Activated CD8-positive, alpha-beta memory T cell treated with anti-CD3 and anti-CD28 coated beads for 48 hours (primary cell): Measurements from ENCODE around the gene PIGV.

Experiments used
- DNase-seq, 3 experiments: peaks; one replicate each; pipeline ENCODE4 v3.0.0-alpha.2; 2020; ENCODE audit warnings: low read depth in 2 of 3, low spot score in 2 of 3

Gene PIGV

DNA sequence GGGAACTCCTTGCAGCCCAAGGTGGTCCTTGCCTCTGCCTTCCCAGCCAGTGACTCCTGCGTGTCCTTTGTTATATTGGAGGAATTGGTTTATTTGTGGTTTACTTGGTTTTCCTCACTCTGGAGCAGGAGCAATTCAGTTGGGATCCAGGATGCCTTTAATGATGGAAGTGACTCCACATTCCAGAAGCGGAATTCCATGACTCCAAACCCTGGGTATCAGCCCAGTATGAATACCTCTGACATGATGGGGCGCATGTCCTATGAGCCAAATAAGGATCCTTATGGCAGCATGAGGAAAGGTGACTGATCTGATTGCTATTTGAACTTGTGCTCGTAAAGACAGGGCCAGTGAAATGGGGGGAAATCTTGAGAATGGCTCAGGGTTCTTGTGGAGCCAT lies 15.1 kb upstream of the PIGV start:
- no peak for DNase-seq

GRCh38 chr1:26774462-26774861 lies 13.3 kb upstream of the PIGV start:
- no peak for DNase-seq

GRCh38 chr1:26775666-26776065 lies 12.1 kb upstream of the PIGV start:
- no peak for DNase-seq

GRCh38 chr1:26779098-26779668 lies 8.6 kb upstream of the PIGV start:
- DNase-seq: no peak

- DNase-seq: no peak
These were observed 7.3 kb upstream of the PIGV start for GRCh38 chr1:26780344-26780957.

DNA sequence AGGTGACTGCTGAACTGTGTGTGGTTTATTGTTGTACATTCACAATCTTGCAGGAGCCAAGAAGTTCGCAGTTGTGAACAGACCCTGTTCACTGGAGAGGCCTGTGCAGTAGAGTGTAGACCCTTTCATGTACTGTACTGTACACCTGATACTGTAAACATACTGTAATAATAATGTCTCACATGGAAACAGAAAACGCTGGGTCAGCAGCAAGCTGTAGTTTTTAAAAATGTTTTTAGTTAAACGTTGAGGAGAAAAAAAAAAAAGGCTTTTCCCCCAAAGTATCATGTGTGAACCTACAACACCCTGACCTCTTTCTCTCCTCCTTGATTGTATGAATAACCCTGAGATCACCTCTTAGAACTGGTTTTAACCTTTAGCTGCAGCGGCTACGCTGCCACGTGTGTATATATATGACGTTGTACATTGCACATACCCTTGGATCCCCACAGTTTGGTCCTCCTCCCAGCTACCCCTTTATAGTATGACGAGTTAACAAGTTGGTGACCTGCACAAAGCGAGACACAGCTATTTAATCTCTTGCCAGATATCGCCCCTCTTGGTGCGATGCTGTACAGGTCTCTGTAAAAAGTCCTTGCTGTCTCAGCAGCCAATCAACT lies 6.4 kb upstream of the PIGV start:
- no peak for DNase-seq

DNA sequence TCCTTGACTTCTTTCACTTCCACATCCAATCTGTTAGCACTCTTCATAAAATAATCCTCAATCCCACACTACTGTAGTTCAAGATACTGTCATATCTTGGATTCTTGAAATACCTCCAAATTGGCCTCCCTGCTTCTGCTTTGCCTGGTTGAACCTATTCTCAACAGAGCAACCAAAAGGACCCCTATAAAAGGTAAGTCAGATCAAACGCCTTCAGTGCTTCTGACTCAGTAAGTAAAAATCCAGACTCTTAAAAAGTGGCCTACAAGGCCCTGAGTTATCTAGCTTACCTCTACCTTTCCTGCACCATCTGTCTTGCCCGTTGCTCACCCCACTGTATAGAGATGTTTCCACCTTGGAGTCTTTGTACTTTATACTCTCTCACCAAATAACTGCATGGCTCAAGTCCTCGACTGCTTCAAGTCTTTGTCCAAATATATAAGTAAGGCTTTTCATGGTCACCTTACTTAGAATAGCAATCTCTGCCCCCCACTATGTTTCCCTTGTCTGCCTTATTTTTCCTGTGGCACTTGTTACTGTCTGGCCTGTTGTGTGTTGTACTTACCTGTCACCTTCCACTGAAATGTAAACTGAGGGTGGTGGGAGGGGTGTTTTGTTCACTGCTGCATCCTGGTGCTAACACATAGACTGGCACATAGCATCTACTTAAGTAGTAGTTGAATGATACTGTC lies 5.1 kb upstream of the PIGV start:
- no peak for DNase-seq

DNA sequence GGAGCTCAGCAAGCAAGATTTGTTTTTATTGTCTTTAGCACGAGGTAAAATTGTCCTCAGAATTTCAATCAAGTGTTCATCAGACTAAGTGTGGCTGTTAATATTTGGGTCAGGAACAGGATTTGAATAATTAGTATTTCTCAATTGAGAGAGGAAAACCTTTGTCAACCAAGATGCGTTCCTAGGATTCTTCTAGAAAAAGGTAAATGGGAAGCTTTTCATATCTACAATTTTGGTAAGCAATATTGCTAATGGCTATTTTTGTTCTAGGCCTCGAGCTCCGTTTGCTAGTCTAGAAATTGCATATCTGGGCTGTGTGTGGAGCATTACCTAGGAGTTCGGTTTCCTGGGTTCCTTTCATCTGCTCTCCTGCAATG lies 4.1 kb upstream of the PIGV start:
- no peak for DNase-seq

DNA sequence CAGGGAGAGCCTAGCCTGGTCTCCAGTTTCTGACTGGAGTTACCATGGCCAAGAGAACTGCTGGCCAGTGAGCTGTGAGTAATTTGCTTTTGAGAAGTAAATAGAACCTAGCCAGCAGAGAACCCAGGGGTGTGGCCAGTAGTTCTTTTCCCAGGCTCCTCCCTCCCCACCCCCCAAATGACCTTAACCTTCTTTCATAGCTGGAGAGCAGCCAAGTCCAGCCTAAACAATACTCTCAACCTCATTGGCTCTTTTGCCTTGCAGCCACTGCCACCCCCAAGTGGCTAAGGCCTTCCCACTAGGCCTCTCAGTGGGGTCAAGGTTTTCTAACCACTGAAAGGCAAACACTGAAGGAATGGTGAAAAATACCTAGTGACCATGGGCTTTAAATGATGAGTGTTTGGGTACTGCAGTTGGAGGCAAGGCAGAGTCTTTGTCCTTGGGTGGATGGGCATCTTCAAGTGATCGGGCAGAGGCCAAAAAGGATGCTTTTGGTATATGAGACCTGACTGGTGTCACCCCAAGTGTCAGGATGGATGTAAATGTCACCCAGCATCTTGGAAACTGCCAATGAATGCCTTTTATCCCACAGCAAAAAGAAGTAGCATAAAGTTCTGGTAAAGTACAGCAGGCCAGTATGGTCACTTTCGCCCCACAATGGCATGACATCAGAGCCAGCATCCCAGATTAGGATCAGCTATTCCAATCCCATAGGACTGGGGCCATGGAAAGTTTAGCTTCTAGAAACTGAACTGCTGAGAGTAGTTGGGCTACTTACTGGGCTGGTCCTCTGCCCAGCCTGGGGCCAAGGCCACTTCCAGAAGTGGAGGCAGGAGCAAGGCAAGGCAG lies 3.5 kb upstream of the PIGV start:
- DNase-seq: no peak

DNA sequence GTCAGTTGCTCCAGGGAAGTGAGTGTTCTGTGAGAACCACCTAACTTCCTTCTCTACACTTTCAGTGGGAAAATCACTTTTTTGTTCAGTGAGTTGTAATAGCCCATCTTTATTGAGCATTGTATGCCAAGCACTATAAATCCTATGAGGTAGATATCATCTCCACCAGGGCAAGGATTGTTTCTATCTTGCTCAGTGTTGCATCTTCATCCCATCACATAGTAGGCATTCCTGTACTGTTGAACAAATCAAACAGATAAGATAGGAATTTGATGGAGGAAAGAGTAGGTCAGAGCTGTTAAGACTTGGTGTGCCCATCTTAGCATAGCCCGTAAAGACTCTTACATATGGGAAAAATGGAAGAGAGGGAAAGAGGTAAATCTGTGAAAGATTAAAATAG lies 2.9 kb upstream of the PIGV start:
- DNase-seq: no peak

DNA sequence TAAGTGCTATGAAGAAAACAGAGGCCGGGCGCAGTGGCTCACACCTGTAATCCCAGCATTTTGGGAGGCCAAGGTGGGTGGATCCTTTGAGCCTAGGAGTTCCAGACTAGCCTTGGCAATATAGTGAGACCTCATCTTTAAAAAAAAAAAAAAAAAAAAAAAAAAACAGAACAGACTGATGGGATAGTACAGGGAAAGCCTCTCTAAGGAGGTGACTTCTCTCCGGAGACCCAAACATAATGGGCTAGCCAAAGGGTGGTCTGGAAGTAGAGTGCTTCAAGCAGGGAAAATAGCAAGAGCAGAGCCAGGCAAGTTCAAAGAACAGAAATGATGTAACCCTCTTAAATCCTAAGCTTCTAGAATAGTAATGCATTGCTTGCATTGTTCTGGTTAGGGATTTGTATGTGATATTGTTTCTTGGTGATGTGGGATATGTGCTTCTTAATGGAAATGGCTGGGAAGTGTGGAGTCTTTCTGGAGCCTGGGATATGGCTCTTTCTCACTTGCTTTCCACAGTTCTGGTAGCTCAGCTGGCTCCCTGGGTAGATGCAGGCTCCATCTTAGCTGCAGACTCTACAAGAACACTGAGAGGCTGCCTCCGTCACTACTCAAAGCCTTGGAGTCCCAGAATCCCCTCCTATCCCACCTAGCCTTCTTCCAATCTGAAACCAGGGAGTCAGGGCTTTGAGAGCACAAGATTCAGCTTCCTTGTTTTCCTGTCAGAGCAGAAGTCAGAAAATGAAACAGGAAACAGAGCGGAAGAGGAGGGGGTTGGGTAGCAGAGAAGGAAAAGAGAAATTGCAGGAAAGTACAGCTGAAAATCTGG lies 1.9 kb upstream of the PIGV start:
- DNase-seq: no peak

GRCh38 chr1:26786437-26787380 lies 1.0 kb upstream of the PIGV start:
- DNase-seq: peak in 2 of 3 experiments; percentile 22 to 23

DNA sequence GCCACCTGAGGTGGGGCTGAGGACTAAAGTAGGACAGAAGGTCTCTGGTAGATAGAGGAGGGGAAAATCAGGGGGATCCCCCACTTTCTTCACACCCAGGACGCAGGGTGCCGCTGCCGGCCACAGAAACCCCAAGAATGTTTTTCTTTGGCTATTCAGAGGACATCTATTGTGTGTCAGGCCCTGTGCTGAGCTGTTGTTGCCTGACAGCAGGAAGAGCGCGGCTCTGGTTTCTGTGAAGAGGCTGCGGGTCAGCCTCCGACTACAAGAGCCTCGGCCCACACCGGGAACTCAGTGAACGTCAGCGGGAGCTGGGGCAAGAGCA lies 407 bp upstream of the PIGV start:
- DNase-seq: peak in 2 of 3 experiments; percentile 45 to 78

DNA sequence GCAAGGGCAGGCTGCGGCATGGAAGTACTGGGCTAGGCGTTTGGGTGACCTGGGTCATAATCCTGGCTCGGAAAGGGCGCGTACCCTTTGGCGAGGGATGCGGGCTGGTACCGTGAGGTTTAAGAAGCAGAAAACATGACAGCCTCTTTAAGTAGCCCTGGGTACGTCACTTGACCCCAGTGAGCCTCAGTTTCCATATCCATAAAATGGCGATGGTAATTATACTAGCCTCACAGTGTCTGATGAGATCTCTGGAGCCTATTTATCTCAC lies 700 bp downstream of the PIGV start:
- DNase-seq: no peak

DNA sequence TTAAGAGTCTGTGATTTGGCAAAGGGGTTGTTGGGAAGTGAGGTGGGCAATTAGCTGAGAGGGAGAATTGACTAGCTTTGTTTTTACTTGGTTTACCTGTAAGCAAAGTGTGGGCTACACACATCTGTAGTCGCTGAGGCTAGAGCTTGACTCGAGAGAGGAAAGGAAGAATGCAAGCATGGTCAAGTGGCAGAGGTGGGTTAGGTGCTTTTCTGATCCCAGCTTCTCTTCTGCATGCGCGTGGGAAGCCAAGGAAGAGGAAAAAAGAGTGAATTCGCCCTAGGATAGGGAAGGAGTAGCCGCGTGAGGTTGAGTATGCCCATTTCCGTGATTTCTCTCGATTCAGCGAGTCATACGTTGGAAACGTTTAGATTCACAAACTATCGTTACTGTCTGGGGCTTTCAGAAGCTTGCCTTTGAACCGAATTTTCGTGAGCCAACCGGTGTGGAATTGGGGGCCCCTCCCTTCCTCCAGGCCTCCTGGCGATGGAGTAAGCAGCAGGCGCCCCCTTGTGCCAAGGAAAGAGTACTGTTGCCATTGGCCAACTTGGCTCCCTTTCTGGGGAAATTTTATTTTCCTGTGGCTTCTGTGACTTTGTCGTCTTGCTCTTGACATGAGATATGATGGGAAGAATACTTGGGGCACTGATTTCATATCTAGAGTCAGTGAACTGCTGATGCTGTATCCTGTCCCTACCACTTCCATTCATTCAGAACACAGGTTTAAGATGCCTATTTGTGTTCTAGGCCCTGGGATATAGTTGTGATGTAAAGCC lies 1.3 kb downstream of the PIGV start:
- DNase-seq: peak; percentile 58 to 75 (median 65)

DNA sequence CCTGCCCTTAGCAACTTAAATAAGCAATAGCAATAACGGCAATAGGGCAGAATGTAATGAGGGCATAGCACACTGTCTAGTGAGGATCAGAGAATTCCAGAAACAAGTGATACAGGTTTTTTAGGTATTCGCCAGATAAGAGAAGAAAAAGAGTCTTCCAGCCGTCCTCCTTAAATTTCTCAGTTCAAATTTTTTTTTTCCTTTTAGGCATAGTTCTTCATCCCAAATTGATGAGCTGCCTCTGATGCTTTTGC lies 1.8 kb downstream of the PIGV start:
- no peak for DNase-seq

GRCh38 chr1:26789931-26790330 lies 2.2 kb downstream of the PIGV start:
- no peak for DNase-seq

DNA sequence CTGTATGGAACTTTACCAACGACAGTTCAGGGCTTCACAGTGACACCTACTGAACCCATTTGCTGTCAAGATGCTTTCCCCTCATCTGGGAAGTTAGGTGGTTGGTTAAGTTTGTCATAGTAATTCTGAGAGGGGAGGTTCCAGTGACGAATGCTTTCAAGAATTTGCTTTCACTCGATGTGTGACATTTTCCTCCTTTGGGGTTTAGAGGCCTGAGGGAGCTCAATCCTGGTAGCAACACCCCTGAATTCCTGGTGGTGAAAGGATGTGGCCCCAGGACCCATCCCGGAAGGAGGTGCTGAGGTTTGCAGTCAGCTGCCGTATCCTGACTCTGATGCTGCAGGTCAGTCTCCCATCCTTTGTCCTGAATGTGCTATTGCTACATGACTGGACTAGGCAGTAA lies 2.8 kb downstream of the PIGV start:
- DNase-seq: peak in 1 of 3 experiments; percentile 16

- no peak for DNase-seq
These were observed 3.4 kb downstream of the PIGV start for GRCh38 chr1:26791148-26791547.
